HCT116 (cell line): ENCODE measurements around the gene STX1A. TPM values are rescaled to one million over a fixed set of nuclear protein-coding genes. Genes with fewer than 3 reads are reported as not detected.

Experiments
- ATAC-seq: fragments of 200-7000 bp; cut with Tn5 transposase; 2 replicates; pipeline ENCODE4 v1.9.1; 2020; ENCODE audit warnings: mild to moderate bottlenecking, moderate library complexity
- BruUV-seq: library from RNA; stranded (reverse); fragments of 400-500 nt; replicated peaks from 2 replicates; lab custom pipeline; 2021; lab: Mats Ljungman, UMichigan
- CTCF ChIA-PET: fragments of 300-600 bp; sonication (Branson Sonifier 250); formaldehyde crosslinking; loops from one replicate; lab custom pipeline; 2021; ENCODE audit warnings: antibody characterized with exemption; lab: Charles Lee
- POLR2A ChIA-PET: fragments of 300-600, 350-600 bp; sonication (Branson Sonifier 250); formaldehyde crosslinking; loops from one replicate; lab custom pipeline; 2021; ENCODE audit warnings: antibody characterized with exemption; lab: Charles Lee
- RAD21 ChIA-PET, 2 experiments: fragments of 300-600 bp; sonication (Branson Sonifier 250); formaldehyde crosslinking; loops; one replicate each; lab custom pipeline; 2023; ENCODE audit warnings: low total read pairs in 2 of 2; ENCODE audit not compliant: uncharacterized antibody in 2 of 2, unreplicated experiment in 2 of 2, low non-redundant PET in 1 of 2; lab: Charles Lee
- DNase-seq: peaks from one replicate; pipeline ENCODE4 v3.0.0-alpha.2; 2010; ENCODE audit warnings: low read depth, low spot score
- H2AFZ ChIP-seq: fragments of 200-600 bp; shearing (Covaris generic), sonication (generic); 2 replicates; pipeline ENCODE4 v1.6.1; 2017; ENCODE audit warnings: low read depth, mixed run types, mixed read lengths, antibody characterized with exemption, low read length; ENCODE audit not compliant: poor library complexity, severe bottlenecking
- H3K27ac ChIP-seq: 2 replicates; pipeline ENCODE4 v1.5.1; 2012; ENCODE audit warnings: low read depth, low read length
- H3K27me3 ChIP-seq: fragments of 200-600 bp; sonication (generic); 2 replicates; pipeline ENCODE4 v1.6.1; 2016; ENCODE audit warnings: mixed run types, low read length, mixed read lengths; ENCODE audit not compliant: insufficient read depth
- H3K36me3 ChIP-seq, 2 experiments: fragments of 200-500 bp in 1 of 2; fragments of 200-600 bp in 1 of 2; sonication (Bioruptor generic) in 1 of 2; sonication (generic) in 1 of 2; 2 replicates each; pipeline versions ENCODE4 v1.5.1 to v1.6.1; 2014 to 2016; ENCODE audit warnings: low read length in 2 of 2, inconsistent platforms in 1 of 2, mixed read lengths in 1 of 2, mixed run types in 1 of 2; ENCODE audit not compliant: insufficient read depth in 2 of 2, control insufficient read depth in 1 of 2
- H3K4me1 ChIP-seq, 2 experiments: fragments of 200-600 bp in 1 of 2; sonication (generic) in 1 of 2; 2 replicates each; pipeline versions ENCODE4 v1.5.1 to v1.6.1; 2012 to 2017; ENCODE audit warnings: low read length in 2 of 2, inconsistent platforms in 1 of 2, mild to moderate bottlenecking in 1 of 2, mixed read lengths in 1 of 2, mixed run types in 1 of 2, moderate library complexity in 1 of 2; ENCODE audit not compliant: insufficient read depth in 2 of 2, control insufficient read depth in 1 of 2
- H3K4me2 ChIP-seq: fragments of 200-600 bp; sonication (generic); 2 replicates; pipeline ENCODE4 v1.6.1; 2017; ENCODE audit warnings: mixed run types, low read length, mixed read lengths
- H3K4me3 ChIP-seq, 2 experiments: fragments of 200-600 bp in 1 of 2; sonication (generic) in 1 of 2; replicated peaks in 1 of 2; 2 replicates each; pipeline ENCODE4 v1.5.1; 2011 to 2016; ENCODE audit warnings: low read length in 2 of 2, control low read depth in 1 of 2, low read depth in 1 of 2, mild to moderate bottlenecking in 1 of 2, mixed read lengths in 1 of 2, mixed run types in 1 of 2
- H3K79me2 ChIP-seq: fragments of 200-600 bp; sonication (generic); 2 replicates; pipeline ENCODE4 v1.6.1; 2017; ENCODE audit warnings: mild to moderate bottlenecking, mixed run types, low read length, moderate library complexity, mixed read lengths; ENCODE audit not compliant: insufficient read depth
- H3K9ac ChIP-seq: fragments of 200-600 bp; sonication (generic); 2 replicates; pipeline ENCODE4 v1.6.1; 2016; ENCODE audit warnings: low read length, mixed read lengths
- H3K9me2 ChIP-seq: fragments of 200-600 bp; sonication (generic), shearing (Covaris generic); 2 replicates; pipeline ENCODE4 v1.6.1; 2017; ENCODE audit warnings: mixed run types, mild to moderate bottlenecking, moderate library complexity; ENCODE audit not compliant: insufficient read depth
- H3K9me3 ChIP-seq, 2 experiments: fragments of 200-500 bp in 1 of 2; fragments of 200-600 bp in 1 of 2; sonication (Bioruptor generic) in 1 of 2; sonication (generic) in 1 of 2; 2 replicates each; pipeline ENCODE4 v1.6.1; 2014 to 2017; ENCODE audit warnings: low read length in 2 of 2, mixed read lengths in 2 of 2, inconsistent platforms in 1 of 2, low read depth in 1 of 2, mild to moderate bottlenecking in 1 of 2, mixed run types in 1 of 2, moderate library complexity in 1 of 2; ENCODE audit not compliant: control insufficient read depth in 1 of 2, insufficient read depth in 1 of 2
- H4K20me1 ChIP-seq: fragments of 200-600 bp; sonication (generic), shearing (Covaris generic); 2 replicates; pipeline ENCODE4 v1.6.1; 2017; ENCODE audit warnings: mixed run types, mild to moderate bottlenecking, moderate library complexity; ENCODE audit not compliant: insufficient read depth
- EGR1 ChIP-seq: IDR thresholded peaks from 2 replicates; pipeline ENCODE4 v1.6.1; 2012; ENCODE audit warnings: low read depth
- JUND ChIP-seq: IDR thresholded peaks from 2 replicates; pipeline ENCODE4 v1.6.1; 2012
- POLR2AphosphoS5 ChIP-seq: IDR thresholded peaks from 2 replicates; pipeline ENCODE4 v1.6.1; 2011; ENCODE audit warnings: mild to moderate bottlenecking, low read depth, low read length, moderate library complexity
- intact Hi-C: fragments of 100-400 bp; cut with micrococcal nuclease; formaldehyde crosslinking; loops from 2 replicates; pipeline ENCODE4 v1.10.0; 2022
- total RNA-seq: library from RNA; stranded (reverse); gene quantifications from one replicate; pipeline ENCODE4 v1.2.1, GENCODE V29; 2021; ENCODE audit not compliant: unreplicated experiment

STX1A gene
- total RNA-seq, 1 experiment from 2014 or later = 39.4 TPM

DNA sequence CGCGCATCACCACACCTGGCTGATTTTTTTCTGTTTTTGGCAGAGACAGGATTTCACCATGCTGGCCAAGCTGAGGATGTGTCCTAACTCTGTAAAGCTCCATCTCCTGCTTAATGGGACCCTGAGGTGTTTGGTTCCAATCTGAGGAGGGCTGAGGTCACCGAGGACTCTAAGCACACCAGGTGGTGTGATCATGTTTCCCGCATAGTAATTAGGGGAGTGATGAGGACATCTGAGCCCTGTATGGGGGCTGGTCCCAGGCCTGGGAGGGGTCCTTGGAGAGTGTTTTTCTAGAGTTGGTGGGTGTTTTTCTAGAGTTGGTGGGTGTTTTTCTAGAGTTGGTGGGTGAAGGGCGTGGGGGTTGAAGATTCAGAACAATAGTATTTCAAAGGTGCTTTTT, 22.1 kb upstream of the STX1A start:
- POLR2A ChIA-PET = interaction anchor here (0.8 to 5.8 kb wide), 5 partner anchors 29 to 101 kb away, joined by 3 to 43 read pairs (median 7); partner anchors contain the start of genes CLDN3, CLDN4 and METTL27
- TF ChIP-seq POLR2AphosphoS5 = 0 out of 2 replicates have a peak, but pooled peaks have one; percentile 18
- no peak for TF ChIP-seq JUND
- TF ChIP-seq, all 23 proteins: peak for 1

GRCh38 chr7:73740771-73741170, 21.3 kb upstream of the STX1A start:
- Histone ChIP-seq H3K27me3 (no peaks in the 10 kb centered on the region), H4K20me1 (peaks cover 8% of the 10 kb centered on the region; the same call in 1 of the 2 replicates), H3K27ac (peak overlapping the region; percentile 94), H3K9me2 (no peaks in the 10 kb centered on the region), H2AFZ (no peak overlapping the region), H3K4me3 (no peak overlapping the region), H3K79me2 (peaks cover 32% of the 10 kb centered on the region), H3K4me2 (peak overlapping the region; percentile 95), H3K36me3 (peaks cover 7 to 18% of the 10 kb centered on the region in 2 experiments; a peak in 1 of 4 replicates), H3K4me1 (peaks cover 51 to 80% of the 10 kb centered on the region in 2 experiments), H3K9me3 (no peaks in the 10 kb centered on the region), H3K9ac (peak overlapping the region; percentile 95)
- ChIA-PET RAD21 (interaction anchor here in 1 of 2 experiments (0.5 to 1.0 kb wide), 2 partner anchors 102 to 110 kb away, joined by 3 read pairs; no protein-coding TSS in a partner anchor), POLR2A (interaction anchor here (0.7 to 5.8 kb wide), 11 partner anchors 29 to 110 kb away, joined by 3 to 43 read pairs (median 6); partner anchors contain the start of genes CLDN3, CLDN4 and METTL27), CTCF (interaction anchor here (0.8 to 1.2 kb wide), 4 partner anchors 15 to 134 kb away, joined by 3 to 4 read pairs (median 4); no protein-coding TSS in a partner anchor)
- peak; percentile 12; the same call in 1 of the 2 replicates for TF ChIP-seq POLR2AphosphoS5
- no peak for TF ChIP-seq EGR1
- intact Hi-C loops = loop anchor here (2.0 to 5.0 kb wide), 2 partner anchors 67 to 92 kb away; no protein-coding TSS in a partner anchor
- DNase-seq = no peak
- no TSS peak for BruUV-seq
- ATAC-seq = no peak

More for the DNA sequence above, 22.1 kb upstream of the STX1A start:
- Histone ChIP-seq H3K9me2 (no peaks in the 10 kb centered on the region), H3K4me3 (no peak overlapping the region; a peak in 1 of 4 replicates), H3K4me2 (peak overlapping the region; percentile 95), H3K9ac (peak overlapping the region; percentile 79), H3K36me3 (peaks cover 7 to 13% of the 10 kb centered on the region in 2 experiments; a peak in 1 of 4 replicates), H3K4me1 (peaks cover 51 to 74% of the 10 kb centered on the region in 2 experiments), H3K79me2 (peaks cover 29% of the 10 kb centered on the region), H4K20me1 (peaks cover 8% of the 10 kb centered on the region; the same call in 1 of the 2 replicates), H3K27ac (peak overlapping the region; percentile 94), H3K9me3 (no peaks in the 10 kb centered on the region), H2AFZ (no peak overlapping the region), H3K27me3 (no peaks in the 10 kb centered on the region)
- no TSS peak for BruUV-seq
- DNase-seq = no peak
- intact Hi-C loops = loop anchor here (2.0 to 5.0 kb wide), 2 partner anchors 66 to 91 kb away; no protein-coding TSS in a partner anchor
- ATAC-seq = no peak
- ChIA-PET RAD21 (no interaction called here), CTCF (interaction anchor here (0.7 kb wide), 1 partner anchor 119 kb away, joined by 3 read pairs; no protein-coding TSS in a partner anchor)
